ENCODE results near the gene CHM.
"Not testable (repeated sequence)": the region's sequence is repeated elsewhere in the genome, so short reads cannot be mapped to it uniquely, and the experiment has no call there.

CHM gene

DNA sequence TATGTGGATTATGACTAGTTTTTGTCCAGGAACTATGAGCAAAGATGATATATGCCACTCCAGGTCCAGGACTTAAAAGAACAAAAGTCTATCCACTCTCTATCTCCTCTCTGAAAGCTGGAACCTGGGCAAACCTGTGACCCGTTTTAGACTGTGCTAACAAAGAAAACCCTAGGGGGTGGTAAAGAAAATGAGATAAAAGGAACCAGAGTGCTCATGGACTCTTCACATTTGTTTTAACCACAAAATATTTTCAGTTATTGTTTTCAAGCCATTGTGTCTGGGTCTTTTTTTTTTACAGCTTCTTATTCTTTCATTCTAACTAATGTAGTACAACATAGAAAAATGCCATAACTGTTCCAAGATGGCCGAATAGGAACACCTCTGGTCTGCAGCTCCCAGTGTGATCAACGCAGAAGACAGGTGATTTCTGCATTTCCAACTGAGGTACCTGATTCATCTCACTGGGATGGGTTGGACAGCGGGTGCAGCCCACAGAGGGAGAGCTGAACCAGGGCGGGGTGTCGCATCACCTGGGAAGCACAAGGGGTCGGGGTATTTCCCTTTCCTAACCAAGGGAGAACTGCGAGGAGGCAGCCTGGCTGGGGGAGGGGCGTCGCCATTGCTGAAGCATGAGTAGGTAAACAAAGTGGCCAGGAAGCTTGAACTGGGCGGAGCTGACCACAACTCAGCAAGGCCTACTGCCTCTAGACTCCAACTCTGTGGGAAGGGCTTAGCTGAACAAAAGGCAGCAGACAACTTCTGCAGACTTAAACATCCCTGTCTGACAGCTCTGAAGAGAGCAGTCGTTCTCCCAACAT, 45.1 kb downstream of the CHM start:
- no peak overlapping the region for H3K27ac ChIP-seq

DNA sequence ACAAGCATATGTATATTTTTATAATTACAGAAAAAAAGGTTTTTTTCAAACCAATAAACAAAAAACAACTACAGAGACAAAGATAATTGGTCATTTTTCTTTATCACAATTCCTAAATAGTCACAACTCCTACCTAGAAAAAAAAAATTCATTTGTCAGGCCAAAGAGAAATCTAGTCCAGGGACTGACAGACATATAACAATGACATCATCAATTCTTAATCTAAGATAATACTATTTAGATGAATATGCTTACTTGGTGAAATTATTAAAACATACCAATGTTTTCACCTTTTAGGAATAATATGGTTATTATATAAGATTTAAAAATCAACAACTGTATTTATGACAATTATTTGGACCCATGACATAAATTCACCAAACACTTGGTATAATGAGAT, 48.4 kb downstream of the CHM start:
- no peak overlapping the region for H3K4me3 ChIP-seq
- H3K27ac ChIP-seq = no peak overlapping the region

More for the DNA sequence above, 45.1 kb downstream of the CHM start:
- no peak overlapping the region for H3K4me3 ChIP-seq

DNA sequence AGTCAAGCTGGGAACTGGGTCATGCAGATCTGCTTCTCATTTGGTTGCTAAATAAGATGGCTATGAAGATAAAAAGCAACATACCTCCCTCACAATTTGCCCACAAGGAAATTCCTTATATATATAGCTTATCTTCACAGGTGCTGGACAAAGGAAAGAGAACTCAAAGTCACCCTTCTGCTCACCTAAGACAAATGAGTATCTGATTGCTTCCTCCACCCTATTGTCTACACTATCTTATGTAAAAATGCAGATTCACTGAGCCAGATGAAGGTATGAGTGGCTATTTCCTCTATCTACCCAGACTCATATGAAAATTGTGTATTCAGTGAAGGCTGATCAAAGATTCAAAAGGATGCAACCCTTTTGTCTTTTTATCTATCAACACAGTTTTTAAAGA, 50.8 kb downstream of the CHM start:
- no peak overlapping the region for H3K27ac ChIP-seq

DNA sequence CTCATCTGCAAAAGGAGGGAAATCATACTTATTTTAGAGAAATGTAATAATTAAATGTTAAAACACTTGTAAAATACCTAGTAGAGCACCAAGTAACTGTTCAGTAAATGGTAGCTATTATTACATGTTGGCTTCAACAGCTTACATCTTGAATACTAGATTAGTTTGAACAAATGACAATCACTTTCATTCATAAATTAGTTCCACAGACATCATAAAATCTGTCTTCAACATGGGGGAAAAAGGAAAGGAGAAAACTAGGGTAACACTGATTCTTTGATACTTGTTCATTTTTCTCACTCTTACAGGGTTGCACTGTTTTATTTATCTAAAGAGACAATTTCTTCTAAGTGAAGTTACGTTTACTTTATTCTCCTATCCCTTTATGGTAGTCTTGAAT, 51.7 kb downstream of the CHM start:
- Histone ChIP-seq H3K4me3 (no peak overlapping the region), H3K27ac (no peak overlapping the region)

More for the DNA sequence above, 50.8 kb downstream of the CHM start:
- H3K4me3 ChIP-seq = no peak overlapping the region

DNA sequence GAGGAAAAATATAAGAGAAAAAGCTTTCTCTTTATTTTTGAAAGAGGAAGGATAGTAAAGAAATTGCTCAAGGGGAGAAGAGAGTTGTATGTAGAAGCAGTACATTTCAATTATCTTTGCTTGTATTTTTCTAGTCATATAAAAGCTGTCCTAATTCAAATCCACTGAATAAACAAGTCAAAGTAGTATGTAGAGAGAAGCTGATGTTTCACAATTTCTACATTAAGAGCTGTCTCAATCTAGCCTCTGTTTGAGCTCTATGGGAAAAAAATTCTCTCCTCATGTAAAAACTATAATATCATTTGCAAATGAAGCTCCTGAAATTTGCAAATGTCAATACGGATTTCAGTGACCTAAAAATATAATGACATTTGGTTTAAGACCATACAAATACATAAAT, 52.6 kb downstream of the CHM start:
- no peak overlapping the region for H3K27ac ChIP-seq
- no peak overlapping the region for H3K4me3 ChIP-seq

DNA sequence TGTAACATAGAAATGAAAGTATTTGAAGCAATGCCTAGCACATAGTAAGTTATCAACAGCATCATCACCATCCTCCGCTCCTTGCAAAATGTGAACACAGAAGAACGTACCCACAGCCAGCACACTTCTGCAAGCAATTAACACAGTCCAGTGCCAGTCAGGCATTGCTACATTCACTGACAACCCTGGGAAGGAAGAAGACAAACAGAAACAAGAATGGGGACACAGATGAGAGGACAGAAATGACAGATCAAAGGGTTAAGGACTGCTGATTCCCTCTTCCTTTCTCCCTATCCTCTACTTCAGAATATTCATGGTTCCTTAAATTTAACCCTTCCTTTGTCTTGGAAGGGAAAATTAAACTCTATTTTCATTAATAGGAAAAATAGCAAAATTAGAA, 53.1 kb downstream of the CHM start:
- no peak overlapping the region for H3K27ac ChIP-seq

DNA sequence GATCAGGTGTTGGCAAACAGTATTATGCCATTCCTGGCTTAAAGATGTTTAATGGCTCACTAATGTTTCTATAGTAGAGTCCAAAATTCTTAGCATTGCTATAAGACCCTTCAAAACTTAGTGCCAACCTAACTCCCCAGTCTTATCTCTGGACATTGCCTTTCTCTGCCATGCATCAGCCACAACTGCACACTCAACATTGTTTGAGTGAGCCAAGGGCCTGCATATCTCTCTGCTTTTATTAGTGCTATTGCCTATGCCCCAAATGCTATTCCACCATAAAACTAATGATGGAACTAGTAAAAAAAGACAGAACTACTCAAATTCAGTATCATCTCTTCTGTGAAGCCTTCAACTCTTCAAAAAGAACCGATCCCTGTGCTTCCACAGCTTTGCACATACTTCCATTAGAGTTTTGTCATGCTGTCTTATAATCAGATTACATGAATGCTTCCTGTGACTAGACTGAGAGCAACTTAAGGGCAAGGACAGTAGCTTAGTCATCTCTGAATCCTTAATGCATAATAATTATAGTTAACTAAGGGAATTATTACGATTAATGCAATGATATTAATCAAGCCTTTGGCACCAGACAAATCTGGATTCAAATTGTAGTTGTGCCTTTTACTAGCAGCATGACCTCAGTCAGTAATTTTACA, 53.7 kb downstream of the CHM start:
- no peak overlapping the region for H3K27ac ChIP-seq

More for the DNA sequence above, 53.1 kb downstream of the CHM start:
- H3K4me3 ChIP-seq = no peak overlapping the region

DNA sequence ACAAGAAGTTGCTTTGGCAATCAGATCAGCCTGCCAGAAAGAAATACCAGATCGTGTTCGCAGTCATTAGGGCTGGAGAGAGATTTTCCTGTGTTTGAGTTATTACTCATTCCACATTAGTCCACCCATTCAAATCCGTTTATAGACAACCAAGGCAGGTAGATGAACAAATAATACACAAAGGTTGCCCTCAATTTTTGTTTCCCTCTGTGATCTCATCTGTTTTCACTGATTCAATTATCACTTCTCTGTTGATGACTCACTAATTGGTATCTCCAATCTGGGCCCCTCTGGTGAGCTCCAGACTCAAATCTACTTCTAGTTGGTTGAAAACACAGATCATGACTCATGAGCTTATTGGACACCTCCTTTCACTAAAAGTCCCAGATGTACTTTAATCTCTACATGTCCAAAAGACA, 54.5 kb downstream of the CHM start:
- Histone ChIP-seq H3K4me3 (no peak overlapping the region), H3K27ac (no peak overlapping the region)

More for the DNA sequence above, 53.7 kb downstream of the CHM start:
- H3K4me3 ChIP-seq = no peak overlapping the region

DNA sequence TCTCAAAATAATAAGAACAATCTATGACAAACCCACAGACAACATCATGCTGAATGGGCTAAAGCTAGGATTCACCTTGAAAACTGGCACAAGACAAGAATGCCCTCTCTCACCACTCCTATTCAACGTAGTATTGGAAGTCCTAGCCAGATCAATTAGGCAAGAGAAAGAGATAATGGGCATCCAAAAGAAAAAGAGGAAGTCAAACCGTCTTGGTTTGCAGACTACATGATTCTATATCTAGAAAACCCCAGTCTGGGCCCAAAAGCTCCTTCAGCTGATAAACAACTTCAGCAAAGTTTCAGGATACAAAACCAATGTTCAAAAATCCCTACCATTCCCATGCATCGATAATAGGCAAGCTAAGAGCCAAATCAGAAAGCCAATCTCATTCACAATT, 59.0 kb downstream of the CHM start:
- Histone ChIP-seq H3K4me3 (no peak overlapping the region), H3K27ac (no peak overlapping the region)

DNA sequence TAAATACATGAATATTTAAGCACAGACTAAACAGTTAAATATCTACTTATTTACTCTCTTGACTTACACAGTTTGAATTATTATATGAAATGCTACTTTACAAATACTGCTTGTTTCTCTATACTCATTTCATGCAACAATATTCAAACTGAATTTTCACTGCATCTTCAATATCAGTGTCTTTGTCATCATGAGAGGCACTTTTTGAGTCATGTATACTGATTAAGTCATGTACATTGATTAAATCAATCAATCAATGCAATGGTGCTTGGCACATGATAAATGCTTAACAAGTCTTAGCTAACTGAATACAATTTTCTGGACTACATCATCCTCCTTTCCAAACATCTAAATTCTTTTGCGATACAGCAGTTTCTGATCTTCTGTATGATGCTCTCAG, 67.1 kb downstream of the CHM start:
- Histone ChIP-seq H3K27ac (no peak overlapping the region), H3K4me3 (no peak overlapping the region)

DNA sequence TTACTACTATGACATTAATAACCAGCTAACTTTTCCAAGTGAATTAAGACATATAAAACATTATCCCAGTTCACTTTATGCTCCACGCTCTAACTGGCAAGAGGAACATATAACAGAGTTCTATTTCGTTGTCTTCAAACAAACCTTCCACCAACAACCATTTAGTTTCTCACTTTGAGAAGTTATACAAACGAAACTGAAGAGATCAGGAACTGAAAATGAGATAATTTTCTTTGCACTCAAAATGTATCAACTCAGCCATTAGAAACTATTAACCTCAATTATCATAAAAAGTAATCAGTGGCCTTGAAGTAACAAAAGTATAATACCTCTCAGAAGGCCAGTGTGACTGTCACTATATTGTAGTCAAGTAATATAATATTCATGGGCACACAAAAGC, 70.1 kb downstream of the CHM start:
- H3K27ac ChIP-seq = no peak overlapping the region

DNA sequence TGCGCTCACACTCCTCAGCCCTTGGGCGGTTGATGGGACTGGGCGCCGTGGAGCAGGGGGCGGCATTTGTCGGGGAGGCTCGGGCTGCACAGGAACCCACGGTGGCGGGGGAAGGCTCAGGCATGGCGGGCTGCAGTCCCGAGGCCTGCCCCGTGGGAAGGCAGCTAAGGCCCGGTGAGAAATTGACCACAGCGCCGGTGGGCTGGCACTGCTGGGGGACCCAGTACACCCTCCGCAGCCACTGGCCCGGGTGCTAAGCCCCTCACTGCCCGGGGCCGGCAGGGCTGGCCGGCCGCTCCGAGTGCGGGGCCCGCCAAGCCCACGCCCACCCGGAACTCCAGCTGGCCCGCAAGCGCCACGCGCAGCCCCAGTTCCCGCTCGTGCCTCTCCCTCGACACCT, 75.0 kb downstream of the CHM start:
- not testable (repeated sequence) for H3K4me3 ChIP-seq, H3K27ac ChIP-seq

More for the DNA sequence above, 70.1 kb downstream of the CHM start:
- H3K4me3 ChIP-seq = no peak overlapping the region

DNA sequence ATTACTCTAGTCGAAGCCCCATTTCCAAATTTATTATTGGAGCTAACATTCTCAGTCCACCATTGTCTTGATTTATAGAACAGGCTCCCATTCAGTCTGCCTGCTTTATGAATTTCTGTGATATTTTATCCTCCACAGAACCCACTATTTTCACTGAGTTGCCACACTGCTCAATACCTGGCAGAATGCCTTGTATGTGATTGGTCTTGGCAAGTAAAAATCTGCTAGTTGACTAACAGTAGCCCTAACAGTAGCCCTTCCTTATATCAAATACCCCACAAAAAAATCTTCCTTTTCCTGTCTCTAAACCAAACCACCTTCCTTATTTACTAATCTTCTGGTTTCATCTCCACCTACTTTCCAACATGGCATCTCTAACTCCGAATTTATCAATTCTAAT, 82.6 kb downstream of the CHM start:
- H3K4me3 ChIP-seq = no peak overlapping the region
- H3K27ac ChIP-seq = no peak overlapping the region

DNA sequence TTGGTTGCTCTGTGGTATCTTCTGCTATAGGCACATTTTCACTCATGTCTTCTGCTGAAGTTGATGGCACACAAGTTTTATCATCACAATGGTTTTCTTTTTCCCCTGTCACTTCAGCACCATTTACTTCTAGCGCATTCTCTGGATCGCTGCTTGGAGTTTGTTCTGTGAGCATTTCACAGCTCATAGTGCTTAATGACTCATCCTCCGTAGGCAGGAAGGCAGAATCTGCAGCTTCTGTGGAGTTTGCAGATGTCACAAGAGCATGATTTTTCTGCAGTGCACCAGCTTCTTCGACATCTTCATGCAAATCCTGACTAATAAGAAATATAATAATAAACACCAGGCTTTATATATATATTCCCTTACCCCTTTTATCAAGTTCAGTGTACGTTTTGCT, 83.6 kb downstream of the CHM start:
- Histone ChIP-seq H3K4me3 (no peak overlapping the region), H3K27ac (no peak overlapping the region)

DNA sequence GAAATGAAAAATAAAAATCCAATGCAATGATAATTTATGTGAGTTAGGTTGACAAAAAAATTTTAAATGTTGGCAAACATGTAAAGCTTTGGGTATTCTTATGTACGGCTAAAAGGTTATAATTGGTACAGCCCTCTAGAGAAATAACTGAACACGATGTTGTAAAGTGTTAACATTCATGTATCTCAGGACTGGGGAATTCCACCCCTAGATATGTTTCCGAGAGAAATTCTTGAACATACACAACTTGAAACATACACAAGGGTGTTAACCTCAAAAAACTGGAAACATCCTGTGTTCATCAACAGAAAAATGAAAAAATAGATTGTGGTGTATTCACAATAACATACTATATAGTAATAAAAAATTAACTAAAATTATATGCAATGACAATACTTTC, 91.8 kb downstream of the CHM start:
- no peak overlapping the region for H3K27ac ChIP-seq

DNA sequence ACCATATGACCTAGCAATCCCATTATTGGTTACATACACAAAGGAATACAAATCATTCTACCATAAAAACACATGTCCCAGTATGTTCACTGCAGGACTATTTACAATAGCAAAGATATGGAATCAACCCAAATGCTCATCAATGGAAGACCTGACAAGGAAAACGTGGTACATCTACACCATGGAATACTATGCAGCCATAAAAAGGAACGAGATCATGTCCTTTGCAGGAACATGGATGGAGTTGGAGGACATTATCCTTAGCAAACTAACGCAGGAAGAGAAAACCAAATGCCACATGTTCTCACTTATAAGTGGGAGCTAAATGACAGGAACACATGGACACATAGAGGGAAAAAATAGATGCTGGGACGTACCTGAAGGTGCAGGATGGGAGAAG, 102.6 kb downstream of the CHM start:
- not testable (repeated sequence) for H3K4me3 ChIP-seq, H3K27ac ChIP-seq

More for the DNA sequence above, 91.8 kb downstream of the CHM start:
- no peak overlapping the region for H3K4me3 ChIP-seq

DNA sequence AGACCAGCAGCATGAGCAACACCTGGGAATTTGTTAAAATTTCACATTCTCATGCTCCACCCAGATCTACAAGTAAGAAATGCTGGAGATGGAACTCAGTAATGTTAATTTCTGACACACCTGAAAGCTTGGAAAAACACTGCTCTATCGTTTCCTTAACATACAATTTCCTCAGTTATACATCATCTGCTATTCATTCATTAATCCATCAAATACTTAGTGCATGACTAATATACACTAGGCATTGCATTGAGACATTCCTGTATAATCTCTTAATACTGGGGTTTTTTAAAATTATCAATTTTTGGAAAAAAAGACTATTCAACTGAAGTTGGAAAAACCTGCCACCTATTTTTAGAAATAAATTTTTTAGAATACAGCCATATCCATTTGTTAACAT, 106.1 kb downstream of the CHM start:
- Histone ChIP-seq H3K27ac (no peak overlapping the region), H3K4me3 (no peak overlapping the region)

DNA sequence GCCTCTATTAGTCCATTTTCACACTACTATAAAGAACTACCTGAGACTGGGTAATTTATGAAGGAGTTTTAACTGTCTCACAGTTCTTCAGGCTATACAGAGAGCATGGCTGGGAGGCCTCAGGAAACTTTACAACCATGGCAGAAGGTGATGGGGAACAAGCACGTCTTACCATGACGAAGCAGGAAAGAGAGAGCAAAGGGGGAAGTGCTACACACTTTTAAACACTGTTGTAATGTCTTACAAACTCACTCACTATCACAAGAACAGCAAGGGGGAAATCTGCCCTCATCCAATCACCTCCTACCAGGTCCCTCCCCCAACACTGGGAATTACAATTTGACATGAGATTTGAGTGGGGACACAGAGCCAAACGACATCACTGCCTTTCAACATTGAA, 107.4 kb downstream of the CHM start:
- H3K4me3 ChIP-seq, H3K27ac ChIP-seq: not testable (repeated sequence)

DNA sequence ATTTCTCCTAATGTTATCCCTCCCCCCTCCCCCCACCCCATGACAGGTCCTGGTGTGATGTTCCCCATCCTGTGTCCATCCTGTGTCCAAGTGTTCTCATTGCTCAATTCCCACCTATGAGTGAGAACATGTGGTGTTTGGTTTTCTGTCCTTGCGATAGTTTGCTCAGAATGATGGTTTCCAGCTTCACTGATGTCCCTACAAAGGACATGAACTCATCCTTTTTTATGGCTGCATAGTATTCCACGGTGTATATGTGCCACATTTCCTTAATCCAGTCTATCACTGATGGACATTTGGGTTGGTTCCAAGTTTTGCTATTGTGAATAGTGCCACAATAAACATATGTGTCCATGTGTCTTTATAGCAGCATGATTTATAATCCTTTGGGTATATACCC, 113.0 kb downstream of the CHM start:
- not testable (repeated sequence) for H3K4me3 ChIP-seq, H3K27ac ChIP-seq

DNA sequence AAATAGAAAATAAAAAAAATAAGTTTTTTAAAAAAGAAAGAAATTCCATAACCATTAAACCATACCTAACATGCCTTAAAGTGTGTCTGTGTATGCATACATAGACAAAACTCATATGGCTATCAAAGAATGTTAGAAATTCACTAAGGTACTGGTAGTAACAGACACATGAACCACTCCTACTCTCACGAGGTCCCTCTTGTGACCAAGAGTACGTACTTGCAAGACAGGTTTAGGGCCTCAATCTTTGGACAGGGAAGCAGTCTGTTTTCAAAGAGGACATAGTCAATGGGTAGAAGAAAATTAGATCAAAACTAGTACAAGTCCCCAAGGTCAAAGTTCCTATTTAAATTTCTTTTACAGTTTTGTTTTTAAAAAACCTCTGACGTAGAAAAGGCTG, 117.3 kb downstream of the CHM start:
- Histone ChIP-seq H3K4me3 (no peak overlapping the region), H3K27ac (no peak overlapping the region)

DNA sequence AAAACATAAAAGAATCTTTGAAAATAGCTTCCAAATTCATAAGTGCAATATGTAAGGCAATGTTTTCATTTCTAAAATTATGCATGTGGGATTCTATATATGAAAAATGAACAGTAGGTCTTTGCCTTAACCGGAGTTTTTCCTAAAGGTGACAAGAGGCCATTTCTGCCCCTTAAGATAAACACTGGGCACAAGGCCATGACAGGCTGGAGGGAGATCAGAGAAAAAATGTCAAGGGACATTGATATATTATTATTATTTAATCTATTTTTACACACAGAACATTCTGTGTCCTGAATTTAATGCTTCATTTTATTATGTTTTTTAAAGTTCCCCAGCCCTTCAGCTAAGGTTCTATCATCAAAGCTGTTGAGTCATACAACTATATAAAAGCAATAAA, 118.8 kb downstream of the CHM start:
- Histone ChIP-seq H3K4me3 (no peak overlapping the region), H3K27ac (no peak overlapping the region)
